Activated CD8-positive, alpha-beta memory T cell treated with anti-CD3 and anti-CD28 coated beads, Interleukin-2, amount 50 U/mL, for 24 hours (primary cell): ENCODE results near the gene GRM8.
"Not testable (repeated sequence)": the region's sequence is repeated elsewhere in the genome, so short reads cannot be mapped to it uniquely, and the experiment has no call there.

Source experiments
- DNase-seq: peaks from one replicate; pipeline ENCODE4 v3.0.0-alpha.2; 2020; ENCODE audit errors: extremely low read depth

Gene GRM8

GRCh38 chr7:126924477-126924876 is 328.3 kb downstream of the GRM8 start:
- no peak for DNase-seq

DNA sequence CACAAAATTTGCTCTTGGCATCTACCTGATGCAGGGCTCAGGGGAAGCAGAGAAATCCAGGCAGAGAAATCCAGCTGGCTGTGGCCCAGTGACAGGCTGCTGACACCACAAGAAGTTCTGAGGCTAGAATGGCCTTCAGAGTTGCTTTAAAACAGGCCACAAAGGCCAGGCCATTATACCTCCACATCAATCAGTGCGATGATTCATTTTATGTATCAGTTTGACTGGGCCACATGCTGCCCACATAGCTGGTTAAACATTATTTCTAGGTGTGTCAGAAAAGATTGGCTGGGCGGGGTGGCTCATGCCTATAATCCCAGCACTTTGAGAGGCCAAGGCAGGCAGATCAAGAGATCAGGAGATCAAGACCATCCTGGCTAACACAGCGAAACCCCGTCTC is 341.1 kb downstream of the GRM8 start:
- DNase-seq: not testable (repeated sequence)

- DNase-seq: not testable (repeated sequence)
Measured at GRCh38 chr7:126908564-126908963, 344.2 kb downstream of the GRM8 start.

- DNase-seq: not testable (repeated sequence)
Measured at GRCh38 chr7:126907657-126908056, 345.1 kb downstream of the GRM8 start.

DNA sequence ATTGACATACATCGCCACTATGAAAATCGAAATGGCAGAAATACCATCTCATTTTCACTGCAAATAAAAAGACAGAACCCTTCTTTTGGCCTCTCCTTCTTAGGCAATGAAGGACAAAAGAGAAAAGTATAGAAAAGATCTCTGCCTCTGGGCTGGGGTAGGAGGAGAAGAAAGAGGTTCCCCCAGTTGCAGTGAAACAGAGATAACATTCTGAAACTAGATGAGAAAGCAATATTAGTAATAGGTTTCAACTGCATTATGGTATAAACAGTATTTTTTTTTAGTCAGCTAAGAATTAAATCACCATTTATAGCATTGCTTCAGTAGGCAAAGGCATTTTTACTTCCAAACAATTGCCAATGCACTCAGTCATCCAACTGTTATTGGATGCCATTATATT is 347.5 kb downstream of the GRM8 start:
- not testable (repeated sequence) for DNase-seq

GRCh38 chr7:126901041-126901765 is 351.5 kb downstream of the GRM8 start:
- DNase-seq: not testable (repeated sequence)

GRCh38 chr7:126887980-126888379 is 364.8 kb downstream of the GRM8 start:
- not testable (repeated sequence) for DNase-seq

DNA sequence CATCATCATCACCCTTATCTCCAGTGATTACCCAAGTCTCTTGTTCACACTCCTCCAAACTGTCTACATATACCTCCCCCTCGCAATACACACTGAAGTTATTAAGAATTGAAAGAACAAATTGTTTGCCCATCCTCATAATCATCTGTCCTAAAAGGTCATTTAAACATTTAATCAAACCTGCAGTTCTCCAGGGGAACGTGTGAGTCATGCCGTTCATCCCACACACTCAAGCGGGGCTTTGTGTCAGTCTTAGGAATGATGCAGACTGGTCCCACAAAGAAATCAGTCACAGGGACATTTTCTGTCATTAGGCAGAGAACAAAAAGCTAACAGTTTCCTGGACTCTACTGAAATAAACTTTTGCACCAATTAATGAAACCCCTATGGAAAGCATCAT is 365.2 kb downstream of the GRM8 start:
- DNase-seq: not testable (repeated sequence)

DNA sequence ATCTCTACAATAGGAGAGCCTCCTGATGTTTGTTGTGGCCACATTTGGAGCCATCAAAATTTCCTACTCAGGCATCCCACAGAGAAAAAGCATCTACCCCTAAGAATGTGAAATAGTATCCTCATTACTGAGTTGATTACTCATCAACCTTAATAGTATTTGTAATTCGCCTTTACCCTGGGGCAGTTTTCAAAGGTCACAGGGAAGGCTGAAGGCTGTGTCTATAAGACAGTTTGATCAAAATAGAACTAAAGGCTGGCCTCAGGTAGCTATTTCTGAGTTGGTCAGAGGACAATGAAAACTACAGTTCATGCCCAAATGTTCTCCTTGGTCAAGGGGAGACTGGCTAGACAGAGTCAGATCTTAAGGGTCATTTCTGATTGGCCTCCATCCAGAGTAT is 370.0 kb downstream of the GRM8 start:
- DNase-seq: not testable (repeated sequence)

GRCh38 chr7:126881908-126882307 is 370.8 kb downstream of the GRM8 start:
- not testable (repeated sequence) for DNase-seq

DNA sequence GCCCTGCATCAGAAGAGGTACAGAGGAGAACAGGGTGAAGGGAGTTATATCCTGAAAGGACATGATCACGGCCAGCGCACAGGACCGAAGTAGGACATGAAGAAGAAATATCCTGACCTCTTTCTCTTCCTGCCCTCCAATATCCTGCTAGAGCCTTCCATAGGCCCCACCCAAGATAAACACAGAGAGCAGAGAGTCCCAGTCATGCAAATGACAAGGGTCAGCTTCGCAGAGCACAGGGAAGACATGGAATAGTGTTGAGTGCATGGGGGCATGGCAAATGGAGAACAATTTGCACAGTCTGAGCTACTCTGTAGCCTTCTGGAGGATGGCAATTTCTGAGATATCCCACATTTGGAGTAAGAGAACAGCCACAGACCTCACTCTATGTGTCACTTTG is 371.4 kb downstream of the GRM8 start:
- DNase-seq: no peak

DNA sequence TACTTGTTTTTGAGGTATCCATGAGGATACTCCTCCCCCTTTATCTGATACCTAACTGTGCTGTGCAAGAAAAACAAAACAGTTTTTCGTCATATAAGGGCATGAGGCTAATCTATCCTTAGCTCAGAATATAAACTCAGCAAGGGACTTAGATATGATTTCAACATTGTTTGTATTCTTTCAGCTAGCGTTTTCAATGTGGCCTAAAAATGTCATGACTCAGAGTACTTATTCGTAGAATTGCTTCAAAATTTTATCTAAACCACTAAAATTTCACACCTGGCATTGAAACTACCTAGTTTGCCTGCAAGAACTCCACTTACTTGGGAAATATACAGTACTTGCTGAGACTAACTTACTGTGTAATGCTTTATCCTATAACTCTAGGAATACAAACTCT is 376.2 kb downstream of the GRM8 start:
- not testable (repeated sequence) for DNase-seq

DNA sequence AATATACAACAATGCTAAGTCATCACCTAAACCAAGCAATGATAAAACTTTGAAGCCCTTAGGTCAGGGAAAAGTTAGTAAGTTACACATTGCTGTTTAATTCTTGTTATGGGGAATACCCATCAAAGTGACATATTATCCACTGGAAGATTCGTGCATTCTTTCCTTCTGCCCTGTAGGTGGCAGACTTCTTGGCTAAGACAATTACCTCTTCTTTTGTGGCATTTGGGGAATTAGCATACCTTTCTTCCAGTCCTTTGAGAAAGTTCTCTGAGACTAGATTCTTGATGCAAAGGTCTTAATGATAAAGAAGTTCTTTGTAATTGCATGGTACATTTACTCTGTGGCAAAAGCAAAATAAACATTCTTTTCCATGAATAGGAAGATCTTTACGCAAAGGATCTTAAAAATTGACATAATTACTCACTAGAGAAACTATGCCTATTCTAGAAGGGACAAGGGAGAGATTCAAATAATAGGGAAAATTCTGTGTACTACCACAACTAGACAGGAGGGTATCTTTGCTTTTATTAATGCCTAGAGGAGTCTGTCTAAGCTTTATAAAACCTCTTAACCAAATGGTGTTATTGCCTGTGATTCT is 395.9 kb downstream of the GRM8 start:
- no peak for DNase-seq

DNA sequence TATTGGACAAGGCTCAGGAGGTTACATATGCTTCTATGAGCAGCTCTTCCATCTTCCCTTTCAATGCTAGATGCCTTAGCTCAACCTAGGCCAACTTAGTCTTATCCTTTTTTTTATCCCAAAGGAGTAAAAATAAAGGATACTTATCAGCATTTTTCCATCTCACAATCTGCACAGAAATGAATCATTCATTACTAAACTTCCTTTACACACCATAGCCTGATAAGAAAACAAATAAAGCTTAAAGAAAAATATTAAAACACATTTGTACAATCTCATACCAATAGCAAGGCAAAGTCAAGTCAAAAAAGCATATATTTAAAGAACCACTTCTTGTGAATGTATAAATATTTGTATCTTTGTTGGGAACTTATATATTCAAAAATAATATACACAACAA is 407.4 kb downstream of the GRM8 start:
- DNase-seq: no peak

- no peak for DNase-seq
Measured at GRCh38 chr7:126843883-126844282, 408.9 kb downstream of the GRM8 start.

DNA sequence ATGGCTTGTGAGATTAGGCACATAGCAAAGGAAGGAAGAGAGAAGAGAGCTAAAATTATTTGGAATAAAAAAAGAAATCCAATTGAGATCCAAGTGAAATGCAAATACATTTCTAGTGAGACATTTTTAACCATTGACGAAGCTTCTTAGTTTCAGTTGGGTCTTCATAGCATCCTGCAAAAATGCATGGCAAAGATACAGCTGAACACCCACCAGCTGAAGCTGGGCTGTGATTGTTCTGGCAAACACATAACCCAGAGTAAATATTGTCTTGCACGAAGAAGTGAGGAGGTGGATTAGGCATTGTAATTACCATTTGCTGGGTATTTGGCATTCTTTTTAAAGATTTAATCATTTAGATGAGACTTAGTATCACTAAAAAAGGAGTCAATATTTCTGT is 409.4 kb downstream of the GRM8 start:
- no peak for DNase-seq

DNA sequence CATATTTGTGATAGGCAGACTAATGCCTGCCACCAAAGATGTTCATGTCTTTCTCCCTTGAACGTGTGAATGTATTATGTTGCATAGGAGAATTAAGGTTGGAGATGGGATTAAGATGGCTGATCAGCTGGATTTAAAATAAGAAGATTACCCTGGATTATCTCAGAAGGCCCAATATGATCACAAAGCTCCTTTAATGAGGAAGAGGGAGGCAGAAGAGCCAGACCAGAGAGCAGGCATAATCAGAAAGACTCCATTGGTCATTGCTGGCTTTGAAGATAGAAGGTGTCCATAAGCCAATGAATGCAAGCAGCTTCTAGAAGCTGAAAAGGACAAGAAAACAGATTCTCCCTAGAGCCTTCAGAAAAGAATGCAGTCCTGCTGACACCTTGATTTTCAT is 410.3 kb downstream of the GRM8 start:
- no peak for DNase-seq

GRCh38 chr7:126840869-126841268 is 411.9 kb downstream of the GRM8 start:
- no peak for DNase-seq

DNA sequence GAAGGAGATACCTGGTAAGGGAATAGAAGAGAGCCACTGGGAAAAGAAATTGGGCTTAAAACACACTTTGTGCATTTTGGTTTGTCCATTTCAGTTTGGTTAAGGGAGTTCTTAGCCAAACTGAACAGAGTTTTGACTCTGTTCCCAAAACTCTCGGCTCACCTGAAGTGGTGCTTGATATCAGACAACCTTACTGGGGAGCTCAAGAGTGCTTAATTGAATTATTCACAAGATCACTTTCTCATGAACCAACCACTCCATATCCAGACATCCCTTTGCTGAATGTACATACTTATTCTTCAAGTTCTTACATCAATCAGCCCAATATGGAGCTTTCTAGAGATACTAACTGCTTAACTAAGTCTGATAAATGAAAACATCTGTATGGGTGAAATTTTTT is 413.1 kb downstream of the GRM8 start:
- no peak for DNase-seq

- DNase-seq: no peak
Measured at GRCh38 chr7:126838194-126838593, 414.5 kb downstream of the GRM8 start.

- DNase-seq: not testable (repeated sequence)
Measured at GRCh38 chr7:126831241-126831640, 421.5 kb downstream of the GRM8 start.

GRCh38 chr7:126820925-126821324 is 431.8 kb downstream of the GRM8 start:
- DNase-seq: no peak

DNA sequence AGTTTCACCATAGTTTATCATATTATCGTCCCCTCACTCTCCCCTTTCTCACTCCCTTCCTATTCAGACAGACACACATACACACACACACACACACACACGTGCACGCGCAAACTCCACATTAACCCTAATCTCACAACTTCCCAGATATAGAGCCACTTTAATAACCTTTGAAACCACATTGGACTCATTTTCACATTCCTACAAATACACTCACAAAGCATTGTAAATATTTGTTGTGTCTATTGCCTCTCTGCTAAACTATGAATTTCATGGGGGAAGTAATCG is 433.6 kb downstream of the GRM8 start:
- no peak for DNase-seq
